Adipose tissue (tissue), 3 donors: ENCODE results near the gene FN1. TPM values are rescaled to one million over a fixed set of nuclear protein-coding genes. Genes with fewer than 3 reads are reported as not detected.
"Not testable (repeated sequence)": the region's sequence is repeated elsewhere in the genome, so short reads cannot be mapped to it uniquely, and the experiment has no call there.

ENCODE experiments used
- H3K27ac ChIP-seq: one replicate; pipeline ENCODE4 v1.5.1; 2013; ENCODE audit warnings: low read depth, low read length
- WGBS, 3 donors: extraction: QIAGEN DNeasy Blood & Tissue Kit; methylation state at CpG; one replicate each; pipeline ENCODE4 v1.1.7; 2013; 5-methylcytosine and 5-hydroxymethylcytosine counted together
- polyA plus RNA-seq, 3 donors: library from polyadenylated mRNA; stranded (reverse); fragments of 200-250 nt; gene quantifications; one replicate each; pipeline ENCODE4 v1.2.3, GENCODE V29; 2013
- donor health status: healthy with polysubstance abuse.
- donor health status: Bipolar disorder and iron deficiency.
- donor health status: healthy.

FN1 gene
- polyA plus RNA-seq, 3 donors: 19.0 to 76.8 (median 51.9) TPM

- no peak overlapping the region for H3K27ac ChIP-seq
- WGBS, 3 donors: 76 to 83% (median 83%) methylated on average over 2 of the region's 2 CpGs
Measured at GRCh38 chr2:215363039-215363438, 72.8 kb downstream of the FN1 start.

GRCh38 chr2:215362562-215362904 is 73.3 kb downstream of the FN1 start:
- no peak overlapping the region for H3K27ac ChIP-seq
- WGBS, 3 donors: 95 to 97% (median 96%) methylated on average over 8 of the region's 8 CpGs

GRCh38 chr2:215361876-215362561 is 73.8 kb downstream of the FN1 start:
- no peak overlapping the region for H3K27ac ChIP-seq
- WGBS, 3 donors: 75 to 87% (median 79%) methylated on average over 6 of the region's 6 CpGs

GRCh38 chr2:215361211-215361875 is 74.5 kb downstream of the FN1 start:
- no peak overlapping the region for H3K27ac ChIP-seq
- 88 to 89% (median 89%) methylated on average over 4 of the region's 4 CpGs for WGBS, 3 donors

- no peak overlapping the region for H3K27ac ChIP-seq
- WGBS, 3 donors: 91 to 96% (median 92%) methylated on average over 2 of the region's 2 CpGs
Measured at GRCh38 chr2:215360596-215360995, 75.3 kb downstream of the FN1 start.

- 93 to 97% (median 96%) methylated on average over 3 of the region's 3 CpGs for WGBS, 3 donors
- H3K27ac ChIP-seq: not testable (repeated sequence)
Measured at GRCh38 chr2:215360059-215360458, 75.8 kb downstream of the FN1 start.

- 94 to 97% (median 97%) methylated on average over 1 of the region's 1 CpG for WGBS, 3 donors
- H3K27ac ChIP-seq: no peak overlapping the region
Measured at GRCh38 chr2:215359576-215359922, 76.3 kb downstream of the FN1 start.

GRCh38 chr2:215358891-215359575 is 76.8 kb downstream of the FN1 start:
- 90 to 93% (median 92%) methylated on average over 15 of the region's 15 CpGs for WGBS, 3 donors
- H3K27ac ChIP-seq: no peak overlapping the region

- H3K27ac ChIP-seq: no peak overlapping the region
- 75 to 93% (median 91%) methylated on average over 4 of the region's 4 CpGs for WGBS, 3 donors
Measured at GRCh38 chr2:215358312-215358845, 77.5 kb downstream of the FN1 start.

- 48 to 71% (median 66%) methylated on average over 3 of the region's 3 CpGs for WGBS, 3 donors
Measured at GRCh38 chr2:215357660-215358059, 78.2 kb downstream of the FN1 start.

GRCh38 chr2:215356948-215357461 is 78.9 kb downstream of the FN1 start:
- H3K27ac ChIP-seq: no peak overlapping the region
- whole genome bisulfite sequencing, 3 donors: 78 to 89% (median 87%) methylated on average over 9 of the region's 9 CpGs

More at GRCh38 chr2:215357660-215358059, 78.2 kb downstream of the FN1 start:
- H3K27ac ChIP-seq: no peak overlapping the region

- WGBS, 3 donors: 92 to 95% (median 93%) methylated on average over 7 of the region's 7 CpGs
- H3K27ac ChIP-seq: no peak overlapping the region
Measured at GRCh38 chr2:215356334-215356947, 79.4 kb downstream of the FN1 start.

GRCh38 chr2:215355801-215356200 is 80.1 kb downstream of the FN1 start:
- H3K27ac ChIP-seq: no peak overlapping the region
- WGBS, 3 donors: 93 to 94% (median 94%) methylated on average over 7 of the region's 7 CpGs

GRCh38 chr2:215354771-215355695 is 80.8 kb downstream of the FN1 start:
- 78 to 88% (median 87%) methylated on average over 9 of the region's 9 CpGs for WGBS, 3 donors
- H3K27ac ChIP-seq: no peak overlapping the region

GRCh38 chr2:215352602-215353001 is 83.3 kb downstream of the FN1 start:
- no peak overlapping the region for H3K27ac ChIP-seq
- WGBS, 3 donors: 45 to 72% (median 67%) methylated on average over 4 of the region's 4 CpGs

GRCh38 chr2:215347878-215348277 is 88.0 kb downstream of the FN1 start:
- no peak overlapping the region for H3K27ac ChIP-seq

GRCh38 chr2:215338883-215339679 is 96.8 kb downstream of the FN1 start:
- WGBS, 3 donors: 93 to 95% (median 94%) methylated on average over 7 of the region's 7 CpGs

More at GRCh38 chr2:215338883-215339679, 96.8 kb downstream of the FN1 start:
- H3K27ac ChIP-seq: no peak overlapping the region
